PFSK-1 (cell line): ENCODE data around the gene RAB23.

ENCODE experiments used
- FOXP2 ChIP-seq: optimal IDR thresholded peaks from 2 replicates; pipeline ENCODE3; 2011; ENCODE audit warnings: borderline replicate concordance, control low read depth, inconsistent platforms; ENCODE audit not compliant: insufficient read depth; ENCODE audit errors: extremely low read length, extremely low read depth
- SIN3A ChIP-seq: IDR thresholded peaks from 2 replicates; pipeline ENCODE4 v1.6.1; 2012; ENCODE audit warnings: mild to moderate bottlenecking, low read length, moderate library complexity, borderline replicate concordance; ENCODE audit not compliant: insufficient read depth

DNA sequence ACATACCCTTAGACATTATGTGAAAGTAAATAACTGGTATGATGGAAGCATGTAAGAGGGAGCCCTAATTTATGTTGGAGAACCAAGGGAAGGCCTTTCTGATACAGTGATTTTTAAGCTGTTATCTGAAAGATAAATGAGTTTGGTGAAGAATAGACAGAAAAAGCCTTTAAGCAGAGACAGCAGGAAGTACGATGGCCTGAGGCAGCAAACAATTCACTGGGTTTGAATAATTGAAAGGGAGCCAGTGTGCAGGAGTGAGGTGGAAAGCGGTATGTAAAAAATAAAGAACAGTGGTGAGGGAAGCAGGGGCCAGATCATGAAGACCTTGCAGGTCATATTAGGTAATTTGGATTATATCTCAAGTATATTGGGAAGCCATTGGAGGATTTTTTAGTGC is 4.1 kb upstream of the RAB23 start:
- TF ChIP-seq SIN3A = no peak
- no peak for TF ChIP-seq FOXP2
